HUES6 (cell line): ENCODE data around the gene BANF2.

Experiments
- H3K27ac ChIP-seq: 2 replicates; pipeline ENCODE4 v1.7.0; 2013; ENCODE audit warnings: low read depth, mild to moderate bottlenecking, low read length, inconsistent platforms
- H3K27me3 ChIP-seq: 2 replicates; pipeline ENCODE4 v1.6.1; 2013; ENCODE audit warnings: low read length; ENCODE audit not compliant: control insufficient read depth, insufficient read depth
- H3K36me3 ChIP-seq: 2 replicates; pipeline ENCODE4 v1.6.1; 2013; ENCODE audit warnings: low read length; ENCODE audit not compliant: control insufficient read depth, insufficient read depth
- H3K4me1 ChIP-seq: 2 replicates; pipeline ENCODE4 v1.6.1; 2013; ENCODE audit warnings: low read length; ENCODE audit not compliant: control insufficient read depth, insufficient read depth
- H3K4me3 ChIP-seq: 2 replicates; pipeline ENCODE4 v1.5.1; 2013; ENCODE audit warnings: low read depth, low read length
- H3K9ac ChIP-seq: one replicate; pipeline ENCODE4 v1.6.1; 2013; ENCODE audit warnings: mild to moderate bottlenecking, low read length
- H3K9me3 ChIP-seq: 2 replicates; pipeline ENCODE4 v1.6.1; 2013; ENCODE audit warnings: low read depth, low read length; ENCODE audit not compliant: control insufficient read depth, insufficient read depth

The BANF2 gene

DNA sequence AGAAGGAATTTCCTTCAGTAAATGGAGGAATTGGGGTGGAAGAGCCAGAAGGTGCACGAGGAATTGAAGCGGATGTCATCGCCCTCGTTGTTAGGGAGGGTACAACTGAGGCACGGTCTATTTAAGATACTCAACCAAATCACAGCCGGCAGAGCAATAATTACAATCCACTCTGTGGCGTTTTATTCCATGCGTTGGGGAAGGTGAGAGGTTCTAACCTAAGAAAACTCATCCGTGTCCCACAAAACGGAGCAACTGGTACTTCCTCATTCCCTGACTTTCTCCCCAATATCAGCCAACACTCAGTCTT lies 16.9 kb upstream of the BANF2 start:
- H3K27me3 ChIP-seq: peaks cover 3% of the 10 kb centered on the region; the same call in 1 of the 2 replicates
- H3K4me1 ChIP-seq: peaks cover 30% of the 10 kb centered on the region
- no peak overlapping the region; the same call in 1 of the 2 replicates for H3K27ac ChIP-seq
- H3K36me3 ChIP-seq: peaks cover 21% of the 10 kb centered on the region
- H3K9ac ChIP-seq: peak overlapping the region; percentile 59
- H3K9me3 ChIP-seq: peaks cover 2% of the 10 kb centered on the region; the same call in 1 of the 2 replicates
- peak overlapping the region; percentile 64 for H3K4me3 ChIP-seq

DNA sequence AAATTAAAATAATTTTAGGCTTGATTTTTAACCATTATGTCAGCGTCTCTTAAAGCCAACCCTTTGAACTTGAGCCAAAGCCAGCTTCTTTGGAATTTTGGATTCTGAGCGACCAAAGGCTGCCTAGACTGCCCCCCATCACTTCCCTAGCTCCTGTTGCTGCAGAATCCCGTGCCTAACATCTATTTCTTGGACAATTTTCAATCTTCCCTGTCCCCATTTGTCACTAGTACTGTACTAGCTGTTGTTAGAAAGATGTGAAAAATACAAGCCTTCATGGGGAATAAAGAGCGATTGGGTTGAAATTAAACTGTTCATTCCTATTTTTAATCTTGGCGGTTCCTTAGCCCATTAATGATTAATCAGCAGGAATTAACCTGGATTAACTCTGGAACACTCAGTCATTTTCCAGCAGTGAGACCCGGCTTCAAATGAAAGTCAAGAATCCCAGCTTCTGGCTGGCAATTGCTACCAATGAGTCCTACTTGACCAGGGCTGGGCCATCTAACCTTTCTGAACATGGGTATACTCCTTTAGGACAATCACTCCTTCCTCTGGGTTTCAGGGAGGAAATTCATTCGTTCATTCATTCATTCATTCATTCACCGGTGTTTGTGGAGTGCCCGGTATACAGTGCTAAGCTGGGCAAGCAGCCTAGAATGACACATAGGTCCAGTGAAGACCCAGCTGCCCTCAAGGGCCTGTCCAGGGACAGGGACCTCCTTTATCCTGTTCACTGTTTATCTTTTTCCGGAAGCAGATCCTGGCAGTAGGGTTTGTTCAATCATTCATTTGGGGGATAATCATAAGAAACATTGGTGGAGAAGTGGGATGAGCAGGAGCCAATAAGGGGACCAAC lies 16.3 kb upstream of the BANF2 start:
- Histone ChIP-seq H3K27ac (no peak overlapping the region), H3K9me3 (peaks cover 3% of the 10 kb centered on the region; the same call in 1 of the 2 replicates), H3K27me3 (peaks cover 3% of the 10 kb centered on the region; the same call in 1 of the 2 replicates), H3K4me1 (peaks cover 27% of the 10 kb centered on the region), H3K9ac (no peak overlapping the region), H3K36me3 (peaks cover 15% of the 10 kb centered on the region), H3K4me3 (peak overlapping the region; percentile 64)

DNA sequence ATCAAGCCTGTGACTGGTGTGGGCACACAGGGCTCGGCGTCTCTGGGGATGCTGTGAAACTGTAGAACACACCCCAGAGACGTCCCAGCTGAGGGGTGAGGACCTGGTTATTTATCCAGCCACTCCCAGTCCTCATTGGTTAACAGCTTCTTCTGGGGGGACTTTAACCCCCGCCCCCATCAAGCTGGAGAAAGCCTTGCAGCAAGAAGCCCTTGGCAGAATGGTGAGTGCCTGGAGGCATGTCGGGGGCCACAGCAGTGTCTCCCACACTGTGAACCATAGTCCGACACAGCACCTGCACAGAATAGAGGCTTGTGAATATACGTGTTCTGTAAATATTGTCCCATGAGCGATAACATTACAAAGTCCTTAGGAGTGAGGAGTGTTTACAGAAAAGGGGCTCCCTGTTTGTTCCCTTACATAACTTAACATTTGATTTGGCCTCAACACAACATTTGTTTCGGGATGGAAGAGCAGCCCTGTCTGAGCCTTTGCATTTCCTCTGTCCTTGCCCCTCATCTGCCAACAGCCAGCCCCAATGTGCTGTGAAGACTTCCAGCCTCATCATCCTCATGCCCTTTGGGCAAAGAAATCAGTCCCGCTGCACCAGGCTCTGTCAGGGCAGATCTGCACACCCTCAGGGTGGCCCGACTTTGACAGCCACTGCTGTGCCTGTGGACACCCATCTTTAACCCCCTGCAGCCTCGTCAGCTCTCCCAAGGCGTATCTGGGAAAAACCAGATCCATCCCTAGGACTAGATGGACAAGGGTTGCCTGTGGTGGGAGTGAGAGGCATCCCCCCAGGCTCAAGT lies 15.5 kb upstream of the BANF2 start:
- Histone ChIP-seq H3K9ac (no peak overlapping the region), H3K27ac (no peak overlapping the region), H3K9me3 (peaks cover 3% of the 10 kb centered on the region; the same call in 1 of the 2 replicates), H3K4me1 (peaks cover 22% of the 10 kb centered on the region), H3K27me3 (peaks cover 3% of the 10 kb centered on the region; the same call in 1 of the 2 replicates), H3K4me3 (no peak overlapping the region), H3K36me3 (peaks cover 6% of the 10 kb centered on the region)

DNA sequence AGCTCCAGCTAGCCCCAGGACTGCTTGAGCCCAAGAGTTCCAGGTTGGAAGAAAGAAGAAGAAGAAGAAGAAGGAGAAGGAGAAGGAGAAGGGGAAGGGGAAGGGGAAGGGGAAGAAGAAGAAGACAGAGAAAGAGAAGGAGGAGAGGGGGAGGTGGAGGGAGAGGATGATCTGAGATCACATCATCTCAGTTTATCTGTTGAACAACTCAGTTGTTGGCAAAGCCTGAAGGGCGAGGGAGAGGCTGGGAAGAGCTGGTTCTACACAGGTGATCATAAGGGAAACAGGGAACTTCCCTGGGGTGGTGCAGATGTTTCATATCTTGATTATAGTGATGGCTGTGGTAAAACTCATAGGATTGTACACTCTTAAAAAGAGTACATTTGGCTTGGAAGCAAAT lies 14.6 kb upstream of the BANF2 start:
- Histone ChIP-seq H3K27ac (no peak overlapping the region), H3K4me1 (peaks cover 13% of the 10 kb centered on the region), H3K9me3 (peaks cover 3% of the 10 kb centered on the region), H3K27me3 (peaks cover 3% of the 10 kb centered on the region; the same call in 1 of the 2 replicates), H3K9ac (no peak overlapping the region), H3K36me3 (no peaks in the 10 kb centered on the region), H3K4me3 (no peak overlapping the region)

DNA sequence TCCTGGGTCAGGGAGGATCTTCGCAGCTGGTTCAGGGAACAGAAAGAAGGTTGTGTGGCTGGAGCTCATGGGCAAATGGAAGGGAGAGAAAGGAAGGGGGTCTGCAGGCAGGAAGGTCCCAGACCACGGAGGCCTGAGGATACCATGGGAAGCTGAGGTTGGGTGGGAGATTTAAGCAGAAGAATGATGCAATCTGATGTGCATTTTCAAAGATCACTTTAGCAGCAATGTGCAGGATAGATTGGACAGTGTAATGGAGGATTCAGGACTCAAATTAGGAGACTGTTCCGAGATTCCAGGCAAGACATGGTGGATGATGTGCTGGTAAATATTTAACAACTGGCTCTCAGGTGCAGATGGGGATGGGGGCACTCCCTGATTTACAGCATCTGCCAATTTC lies 12.0 kb upstream of the BANF2 start:
- Histone ChIP-seq H3K4me1 (peaks cover 8% of the 10 kb centered on the region; the same call in 1 of the 2 replicates), H3K9ac (no peak overlapping the region), H3K9me3 (peaks cover 3% of the 10 kb centered on the region), H3K27me3 (peaks cover 3% of the 10 kb centered on the region; the same call in 1 of the 2 replicates), H3K27ac (no peak overlapping the region), H3K4me3 (no peak overlapping the region), H3K36me3 (no peaks in the 10 kb centered on the region)

DNA sequence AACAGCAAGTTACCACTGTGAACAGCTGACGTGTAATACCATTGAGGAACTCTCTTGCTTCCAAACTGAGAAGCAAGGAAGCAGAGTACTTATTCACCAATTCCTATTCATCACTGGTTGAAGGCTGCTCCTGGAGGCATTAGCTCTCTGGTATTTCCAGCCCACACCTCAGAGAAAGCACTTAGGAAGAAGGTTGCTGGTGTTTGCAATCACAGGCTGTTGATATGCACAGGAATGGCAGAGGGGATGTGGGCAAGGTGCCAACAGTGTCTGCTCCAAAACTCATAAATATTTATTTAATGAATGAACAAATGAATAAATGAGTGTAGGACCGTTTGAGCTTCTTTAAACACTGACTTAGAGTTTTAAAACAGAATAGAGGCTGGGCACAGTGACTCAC lies 10.8 kb upstream of the BANF2 start:
- H3K27ac ChIP-seq: no peak overlapping the region
- no peak overlapping the region for H3K4me3 ChIP-seq
- peaks cover 3% of the 10 kb centered on the region; the same call in 1 of the 2 replicates for H3K27me3 ChIP-seq
- H3K9me3 ChIP-seq: peaks cover 3% of the 10 kb centered on the region
- peaks cover 9% of the 10 kb centered on the region; the same call in 1 of the 2 replicates for H3K4me1 ChIP-seq
- H3K9ac ChIP-seq: no peak overlapping the region
- no peaks in the 10 kb centered on the region for H3K36me3 ChIP-seq

DNA sequence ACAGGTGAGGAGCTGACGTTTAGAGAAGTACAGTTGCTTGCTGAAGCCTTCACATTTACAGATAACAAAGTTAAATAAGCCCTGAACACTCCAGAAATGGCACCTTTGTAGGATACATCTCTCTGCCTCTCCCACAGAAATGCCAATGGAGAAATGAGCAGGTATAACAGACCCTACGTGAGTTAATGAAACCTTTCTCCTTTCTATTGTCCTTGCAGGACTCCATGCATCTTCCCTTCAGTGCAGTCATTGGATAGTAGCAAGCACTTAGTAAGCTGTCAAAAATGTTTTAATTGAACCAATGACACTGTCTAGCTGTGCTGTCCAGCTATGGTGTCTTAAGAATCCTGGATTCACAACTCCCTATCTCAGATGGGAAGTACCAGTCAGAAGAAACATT lies 9.6 kb upstream of the BANF2 start:
- peaks cover 3% of the 10 kb centered on the region for H3K9me3 ChIP-seq
- H3K36me3 ChIP-seq: no peaks in the 10 kb centered on the region
- H3K9ac ChIP-seq: no peak overlapping the region
- H3K4me3 ChIP-seq: no peak overlapping the region
- no peak overlapping the region for H3K27ac ChIP-seq
- 0 out of 2 replicates have a peak, but pooled peaks cover 9% of the 10 kb centered on the region for H3K4me1 ChIP-seq
- H3K27me3 ChIP-seq: no peaks in the 10 kb centered on the region

DNA sequence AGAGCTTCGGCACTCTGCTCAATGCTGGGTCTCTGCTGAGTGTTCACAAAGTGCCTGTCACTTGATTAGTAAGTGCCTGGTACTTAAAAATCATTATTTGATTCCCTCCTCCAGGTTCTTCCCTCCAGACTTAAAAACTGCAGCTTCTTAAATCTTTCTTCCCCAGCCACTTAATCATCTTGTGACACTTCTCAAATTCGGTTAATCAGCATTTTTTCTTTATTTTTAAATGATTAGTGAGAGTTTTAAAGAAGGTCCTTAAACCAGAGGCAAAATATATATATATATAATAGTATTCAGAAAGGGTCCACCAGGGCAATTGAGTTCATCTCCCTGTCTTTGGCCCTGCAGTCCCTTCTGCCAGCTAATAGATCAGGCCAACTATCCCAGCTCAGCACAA lies 8.0 kb upstream of the BANF2 start:
- Histone ChIP-seq H3K4me1 (0 out of 2 replicates have a peak, but pooled peaks cover 9% of the 10 kb centered on the region), H3K27me3 (no peaks in the 10 kb centered on the region), H3K9ac (no peak overlapping the region), H3K4me3 (no peak overlapping the region), H3K27ac (no peak overlapping the region), H3K36me3 (no peaks in the 10 kb centered on the region), H3K9me3 (peaks cover 3% of the 10 kb centered on the region; the same call in 1 of the 2 replicates)

DNA sequence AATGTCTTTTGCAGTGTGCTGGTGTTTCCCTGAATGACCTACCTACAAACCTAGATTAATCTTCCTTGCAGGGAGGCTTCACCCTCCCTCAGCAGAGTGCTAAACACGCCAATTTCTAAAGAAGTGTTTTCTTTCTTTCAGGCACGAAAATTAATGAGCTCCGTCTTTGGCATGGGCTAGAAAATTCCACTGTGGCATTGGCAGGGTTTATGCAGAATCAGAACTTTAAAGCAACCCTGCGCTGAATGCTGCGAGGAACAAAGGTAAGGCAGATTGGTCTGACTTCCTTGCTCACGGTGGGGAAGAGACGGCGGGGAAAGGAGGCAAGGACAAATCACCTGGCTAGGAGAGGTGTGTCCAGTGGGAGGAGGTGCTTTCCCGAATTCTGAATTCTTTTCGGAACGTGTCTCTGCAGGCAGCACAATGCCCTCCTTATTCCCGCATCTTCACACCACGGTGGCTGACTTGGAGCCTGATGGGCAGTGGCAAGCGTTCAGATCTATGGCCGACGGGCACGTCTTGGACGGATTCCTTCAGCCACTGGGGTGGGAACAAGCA lies 6.2 kb upstream of the BANF2 start:
- Histone ChIP-seq H3K9ac (no peak overlapping the region), H3K27ac (no peak overlapping the region), H3K4me3 (no peak overlapping the region), H3K36me3 (no peaks in the 10 kb centered on the region), H3K4me1 (0 out of 2 replicates have a peak, but pooled peaks cover 9% of the 10 kb centered on the region), H3K27me3 (no peaks in the 10 kb centered on the region), H3K9me3 (no peaks in the 10 kb centered on the region; the same call in 1 of the 2 replicates)

DNA sequence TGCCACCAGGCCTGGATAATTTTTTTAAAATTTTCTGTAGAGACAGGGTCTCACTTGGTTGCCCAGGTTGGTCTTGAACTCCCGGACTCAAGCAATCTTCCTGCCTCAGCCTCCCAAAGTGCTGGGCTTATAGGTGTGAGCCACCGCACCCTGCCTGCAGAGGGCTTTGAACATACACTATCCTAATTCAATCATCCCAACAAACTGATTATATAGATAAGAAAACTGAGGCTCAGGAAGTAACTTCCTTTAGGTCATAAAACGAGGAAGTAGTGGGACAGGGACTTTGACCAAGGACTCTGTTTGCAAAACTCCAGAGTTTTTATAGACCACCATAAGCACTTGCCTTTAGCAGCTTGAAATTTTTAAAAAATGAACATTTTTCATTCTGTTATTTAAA lies 5.0 kb upstream of the BANF2 start:
- Histone ChIP-seq H3K9me3 (no peaks in the 10 kb centered on the region; the same call in 1 of the 2 replicates), H3K4me1 (0 out of 2 replicates have a peak, but pooled peaks cover 6% of the 10 kb centered on the region), H3K27me3 (no peaks in the 10 kb centered on the region), H3K9ac (no peak overlapping the region), H3K4me3 (no peak overlapping the region), H3K27ac (no peak overlapping the region), H3K36me3 (no peaks in the 10 kb centered on the region)
